ENCODE data around the gene LARP1. TPM values are rescaled to one million over a fixed set of nuclear protein-coding genes. Genes with fewer than 3 reads are reported as not detected.
A peak's percentile ranks its signal among the peaks of the same experiment; 100 is the strongest.
"Not testable (repeated sequence)": the region's sequence is repeated elsewhere in the genome, so short reads cannot be mapped to it uniquely, and the experiment has no call there.

The LARP1 gene
- total and polyA plus RNA-seq, 2 donors (not counting 1 experiment from before 2014, with no cell fraction given): 59.6 to 150 TPM

GRCh38 chr5:154758977-154759376 lies 3.8 kb downstream of the LARP1 start:
- Mint-ChIP-seq H3K9me3 (ENCODE audit: insufficient read depth) (no peaks in the 10 kb centered on the region), H3K27me3 (no peaks in the 10 kb centered on the region), H3K4me1 (peaks cover 68% of the 10 kb centered on the region), H3K27ac (peak overlapping the region; percentile 75), H3K4me3 (peak overlapping the region; percentile 75)
- Histone ChIP-seq H3K27ac (ENCODE audit: low read length in 2 of 2) (peak overlapping the region; percentile 5 to 23), H3K36me3 (replicated peaks in 1 of 2; ENCODE audit: control extremely low read depth in 1 of 2, control insufficient read depth in 1 of 2, extremely low read depth in 1 of 2, insufficient read depth in 2 of 2, low read length in 1 of 2) (no peaks in the 10 kb centered on the region), H4K20me1 (ENCODE audit: control insufficient read depth, insufficient read depth, low read length, poor library complexity, severe bottlenecking) (peaks cover 34% of the 10 kb centered on the region), H3K9me3 (ENCODE audit: control extremely low read depth in 1 of 3, control insufficient read depth in 2 of 3, insufficient read depth in 1 of 3, low read length in 2 of 3) (no peaks in the 10 kb centered on the region), H3K79me2 (ENCODE audit: control insufficient read depth, insufficient read depth, low read length) (peaks cover 93% of the 10 kb centered on the region), H3K27me3 (replicated peaks in 1 of 4; ENCODE audit: control extremely low read depth in 1 of 4, control insufficient read depth in 3 of 4, insufficient read depth in 4 of 4, low read length in 3 of 4) (no peaks in the 10 kb centered on the region), H3K4me2 (replicated peaks; ENCODE audit: low read depth, low read length, poor library complexity, severe bottlenecking) (peak overlapping the region; percentile 65), H3K4me1 (ENCODE audit: control insufficient read depth in 2 of 2, insufficient read depth in 2 of 2, low read length in 2 of 2) (peaks cover 43 to 48% of the 10 kb centered on the region in 2 donors), H2AFZ (ENCODE audit: insufficient read depth, low read depth, low read length, poor library complexity, severe bottlenecking) (no peak overlapping the region), H3K4me3 (ENCODE audit: control extremely low read depth in 1 of 5, extremely low read depth in 1 of 5, insufficient read depth in 1 of 5, low read depth in 2 of 5, low read length in 4 of 5) (peak overlapping the region in 1 of 5 experiments; percentile 21), H3K9ac (ENCODE audit: low read length) (no peak overlapping the region)
- ChIA-PET POLR2A (no interaction called here), CTCF (interaction anchor here (0.9 kb wide), 3 partner anchors 9 to 98 kb away, joined by 3 to 4 read pairs (median 3); no protein-coding TSS in a partner anchor)
- intact Hi-C loops (cut with micrococcal nuclease): loop anchor here (5.0 kb wide), 1 partner anchor 722 kb away; the partner anchor contains the start of genes FAM114A2 and MFAP3
- DNase-seq: no peak
- TF ChIP-seq CTCF (IDR thresholded peaks at IDR 0.05): no peak
- TF ChIP-seq EZH2 (IDR thresholded peaks at IDR 0.05; ENCODE audit: borderline replicate concordance, insufficient read depth, low read depth, low read length, poor library complexity, severe bottlenecking): no peak
- no CpG with 5 or more reads among the region's 3 CpGs for WGBS (ENCODE audit: insufficient coverage)
- no peak for ATAC-seq (ENCODE audit: low read depth)

GRCh38 chr5:154759868-154760267 lies 4.7 kb downstream of the LARP1 start:
- 86% methylated on average over 9 of the region's 12 CpGs for WGBS (ENCODE audit: insufficient coverage)
- not testable (repeated sequence) for H3K36me3 ChIP-seq (replicated peaks in 1 of 2; ENCODE audit: control extremely low read depth in 1 of 2, control insufficient read depth in 1 of 2, extremely low read depth in 1 of 2, insufficient read depth in 2 of 2, low read length in 1 of 2); H3K9me3 ChIP-seq (ENCODE audit: control extremely low read depth in 1 of 3, control insufficient read depth in 2 of 3, insufficient read depth in 1 of 3, low read length in 2 of 3); ATAC-seq (ENCODE audit: low read depth); H3K27me3 Mint-ChIP-seq; H2AFZ ChIP-seq (ENCODE audit: insufficient read depth, low read depth, low read length, poor library complexity, severe bottlenecking); DNase-seq; H3K4me3 ChIP-seq (ENCODE audit: control extremely low read depth in 1 of 5, extremely low read depth in 1 of 5, insufficient read depth in 1 of 5, low read depth in 2 of 5, low read length in 4 of 5); H3K4me3 Mint-ChIP-seq; H3K9me3 Mint-ChIP-seq (ENCODE audit: insufficient read depth); H3K9ac ChIP-seq (ENCODE audit: low read length); H3K27me3 ChIP-seq (replicated peaks in 1 of 4; ENCODE audit: control extremely low read depth in 1 of 4, control insufficient read depth in 3 of 4, insufficient read depth in 4 of 4, low read length in 3 of 4)
- peaks cover 36 to 40% of the 10 kb centered on the region in 2 donors for H3K4me1 ChIP-seq (ENCODE audit: control insufficient read depth in 2 of 2, insufficient read depth in 2 of 2, low read length in 2 of 2)
- CTCF ChIA-PET: interaction anchor here (0.9 kb wide), 1 partner anchor 9 kb away, joined by 4 read pairs; no protein-coding TSS in a partner anchor
- H3K4me1 Mint-ChIP-seq: peaks cover 62% of the 10 kb centered on the region
- POLR2A ChIA-PET: interaction anchor here (0.6 kb wide), 1 partner anchor 333 kb away, joined by 3 read pairs; no protein-coding TSS in a partner anchor
- H3K79me2 ChIP-seq (ENCODE audit: control insufficient read depth, insufficient read depth, low read length): peaks cover 94% of the 10 kb centered on the region
- intact Hi-C loops (cut with micrococcal nuclease): loop anchor here (5.0 kb wide), 1 partner anchor 723 kb away; the partner anchor contains the start of genes FAM114A2 and MFAP3
- peak overlapping the region in 1 of 2 donors; percentile 87 for H3K27ac ChIP-seq (ENCODE audit: low read length in 2 of 2)
- peak overlapping the region; percentile 59 for H3K27ac Mint-ChIP-seq
- peaks cover 43% of the 10 kb centered on the region for H4K20me1 ChIP-seq (ENCODE audit: control insufficient read depth, insufficient read depth, low read length, poor library complexity, severe bottlenecking)
- H3K4me2 ChIP-seq (replicated peaks; ENCODE audit: low read depth, low read length, poor library complexity, severe bottlenecking): peak overlapping the region; percentile 70
